Esophagus muscularis mucosa (tissue), 3 donors: ENCODE measurements around the gene EFNA1.

Source experiments
- CTCF ChIP-seq, 3 experiments: fragments of 200-600 bp in 2 of 3; fragments of 450-650 bp in 1 of 3; sonication (generic) in 2 of 3; IDR thresholded peaks; one replicate each; pipeline ENCODE4 v1.5.1; 2017 to 2019; ENCODE audit warnings: antibody characterized with exemption in 3 of 3, mild to moderate bottlenecking in 2 of 3, moderate library complexity in 1 of 3
- POLR2A ChIP-seq: fragments of 450-650 bp; IDR thresholded peaks from one replicate; pipeline ENCODE4 v1.6.1; 2017; ENCODE audit warnings: antibody characterized with exemption, moderate library complexity, mild to moderate bottlenecking, low read depth

- TF ChIP-seq POLR2A, result no peak
- TF ChIP-seq CTCF (IDR thresholded peaks at IDR 0.05), result no peak
These were observed 51.7 kb downstream of the EFNA1 start for GRCh38 chr1:155179112-155180031.
